GM21576 (cell line): ENCODE measurements around the gene CAMK1D.

ENCODE experiments used
- ATAC-seq: cut with Tn5 transposase; IDR thresholded peaks from one replicate; pipeline ENCODE4 v1.9.1; 2021; ENCODE audit warnings: mild to moderate bottlenecking, moderate library complexity; ENCODE audit not compliant: unreplicated experiment

Gene CAMK1D

DNA sequence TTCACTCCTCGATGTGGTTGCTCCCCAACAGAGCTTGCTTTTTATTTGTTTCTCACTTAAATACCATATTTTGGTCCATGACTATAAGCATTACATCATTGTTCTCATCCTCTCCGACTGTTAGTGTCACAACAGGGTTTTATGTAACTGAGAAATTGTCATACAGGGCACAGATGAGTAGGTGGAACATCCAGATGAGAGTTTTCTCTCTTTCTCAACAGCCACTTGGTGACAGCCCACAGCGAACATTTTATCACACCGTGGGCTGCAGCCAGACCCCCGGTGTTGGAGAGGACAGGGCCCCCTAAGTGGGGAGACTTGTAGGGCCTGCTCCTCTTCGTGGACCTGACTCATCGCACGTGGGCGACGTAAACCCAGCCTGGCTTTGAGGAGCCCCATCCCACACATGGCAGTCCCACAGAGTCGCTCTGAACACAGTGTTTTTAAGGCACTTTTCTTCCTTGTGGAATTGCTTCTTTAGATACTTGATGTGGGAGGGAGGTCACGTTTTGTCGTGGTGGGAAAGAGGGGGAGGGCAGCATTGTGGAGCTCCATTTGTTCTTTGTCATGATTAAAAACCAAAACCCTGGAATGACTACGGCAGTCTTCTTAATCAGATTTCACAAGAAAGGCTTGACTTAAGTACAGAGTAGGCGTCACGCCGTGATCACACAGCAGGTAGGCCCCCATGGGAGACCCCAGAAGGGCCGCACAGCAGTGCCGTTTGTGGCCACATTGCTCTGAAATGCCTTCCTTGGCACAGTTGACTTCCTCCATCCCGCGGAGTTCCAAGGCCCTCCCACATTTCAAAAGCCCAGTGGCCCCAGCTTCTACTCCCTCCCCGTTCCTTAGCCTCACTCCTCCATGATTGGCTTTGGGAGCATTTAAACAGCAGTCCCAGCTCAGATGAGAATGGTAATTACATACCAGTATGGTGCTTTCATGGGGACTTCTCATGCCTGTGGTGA is 431.6 kb downstream of the CAMK1D start:
- no peak for ATAC-seq

DNA sequence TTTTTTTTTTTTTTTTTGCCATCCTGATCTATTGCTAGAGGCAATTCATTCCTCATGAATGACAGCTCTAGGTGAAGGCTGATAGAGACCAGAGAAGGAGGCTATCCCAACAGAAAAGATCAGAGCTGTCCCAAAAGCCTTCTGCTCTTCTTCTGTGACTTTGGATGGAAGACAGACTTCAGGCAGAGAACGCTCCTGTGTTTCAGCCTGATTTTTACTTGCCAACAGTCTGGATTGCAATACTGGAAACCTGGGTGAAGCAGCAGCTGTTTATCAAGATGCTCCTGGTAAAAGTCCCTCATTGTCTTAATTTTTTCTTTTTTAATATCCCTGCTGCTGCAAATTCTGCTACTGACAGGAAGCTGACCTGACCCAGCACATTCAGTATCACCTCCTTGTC is 432.6 kb downstream of the CAMK1D start:
- no peak for ATAC-seq

DNA sequence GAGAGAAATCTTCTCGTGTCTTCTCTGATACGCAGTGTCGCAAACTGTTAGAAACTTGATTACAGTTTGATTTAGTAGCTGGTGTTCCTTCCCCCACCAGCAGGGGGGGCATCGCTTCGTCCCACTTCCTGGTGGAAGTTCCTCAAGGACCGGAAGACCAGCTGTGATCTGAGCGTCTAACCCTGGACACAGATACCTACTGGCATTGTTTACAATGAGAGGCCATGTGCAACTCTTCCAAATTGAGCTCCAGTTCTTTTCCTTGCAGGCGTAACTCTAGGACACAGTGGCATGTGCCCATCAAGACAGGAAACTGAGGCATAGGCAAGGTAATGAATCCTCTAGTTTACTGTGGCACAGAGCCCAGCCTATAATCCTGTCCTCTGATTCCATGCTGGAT is 433.2 kb downstream of the CAMK1D start:
- ATAC-seq: no peak

DNA sequence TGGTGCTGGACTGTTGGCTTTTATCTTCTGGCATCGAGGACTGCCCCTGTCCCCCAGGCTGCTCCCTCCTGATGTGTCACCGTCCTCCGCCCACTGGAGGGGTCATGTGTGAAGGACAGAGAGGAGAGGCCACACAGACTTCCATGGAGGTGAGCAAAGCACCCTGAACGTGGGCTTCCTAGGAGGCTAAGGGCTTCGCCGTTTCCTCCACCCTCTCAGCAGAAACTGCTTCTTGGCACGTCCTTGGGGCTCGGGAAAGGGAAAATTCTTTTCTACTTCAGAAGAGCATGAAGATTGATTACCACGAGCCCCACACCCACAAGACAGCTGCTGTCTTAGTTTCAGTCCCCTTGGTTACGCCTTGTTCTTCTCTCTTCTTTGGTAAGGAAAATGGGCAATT is 433.9 kb downstream of the CAMK1D start:
- no peak for ATAC-seq

DNA sequence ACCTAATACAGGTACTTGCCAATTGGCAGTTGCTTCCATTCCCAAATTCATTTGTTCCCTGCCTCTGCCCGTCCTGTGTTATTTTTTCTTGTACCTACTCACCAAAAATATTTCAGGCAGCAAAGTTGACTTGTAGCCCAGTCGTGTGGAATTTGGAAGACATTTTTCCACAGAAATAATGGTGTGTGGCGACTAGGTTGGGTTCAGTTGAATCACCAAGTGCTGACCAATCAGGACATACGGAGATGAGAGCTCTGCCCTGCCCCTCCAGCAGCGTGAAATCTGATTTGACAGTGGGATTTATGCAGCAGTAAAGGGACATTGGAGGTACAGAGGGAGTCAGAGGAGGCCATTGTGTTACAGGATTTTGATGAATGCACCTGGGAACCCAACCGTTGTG is 435.3 kb downstream of the CAMK1D start:
- ATAC-seq: no peak

DNA sequence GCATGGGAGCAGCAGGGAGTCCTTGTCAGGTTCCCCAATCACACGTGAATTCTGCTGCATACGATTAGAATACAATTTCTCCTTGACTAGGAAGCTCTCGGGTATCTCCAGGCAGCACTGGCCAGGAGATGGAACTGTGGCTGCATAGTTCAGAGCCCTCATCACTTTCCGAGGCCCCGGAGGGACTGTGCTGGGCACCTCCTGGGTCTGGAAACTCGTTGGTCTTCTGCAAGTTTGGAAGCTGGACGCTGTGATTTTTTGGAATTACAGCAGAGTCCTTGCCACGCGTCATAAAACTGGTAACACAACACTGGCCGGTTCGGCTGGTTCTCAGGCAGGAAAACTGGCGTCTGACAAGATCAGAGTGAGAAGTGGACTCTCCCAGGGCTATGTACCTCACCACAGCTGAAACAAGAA is 436.1 kb downstream of the CAMK1D start:
- ATAC-seq: no peak

DNA sequence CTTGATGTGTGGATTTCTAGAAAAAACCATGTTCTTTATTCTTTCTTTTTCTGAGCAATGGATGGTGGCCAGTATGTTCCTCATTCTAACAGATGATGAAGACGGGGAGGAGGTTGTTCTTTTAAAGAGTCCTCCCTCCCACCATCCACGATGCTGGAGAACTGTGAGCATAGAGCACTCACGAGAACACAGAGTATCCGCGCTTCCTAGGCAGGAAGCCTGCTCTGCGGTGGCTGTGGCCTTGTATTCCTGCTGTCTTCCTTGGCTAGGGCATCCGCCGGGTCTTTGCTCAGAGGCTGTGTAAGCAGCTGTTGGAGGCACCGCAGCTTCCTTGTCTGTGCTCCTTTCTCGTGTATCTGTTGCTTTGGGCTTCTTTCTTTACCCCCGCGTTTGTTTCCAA is 437.9 kb downstream of the CAMK1D start:
- no peak for ATAC-seq

DNA sequence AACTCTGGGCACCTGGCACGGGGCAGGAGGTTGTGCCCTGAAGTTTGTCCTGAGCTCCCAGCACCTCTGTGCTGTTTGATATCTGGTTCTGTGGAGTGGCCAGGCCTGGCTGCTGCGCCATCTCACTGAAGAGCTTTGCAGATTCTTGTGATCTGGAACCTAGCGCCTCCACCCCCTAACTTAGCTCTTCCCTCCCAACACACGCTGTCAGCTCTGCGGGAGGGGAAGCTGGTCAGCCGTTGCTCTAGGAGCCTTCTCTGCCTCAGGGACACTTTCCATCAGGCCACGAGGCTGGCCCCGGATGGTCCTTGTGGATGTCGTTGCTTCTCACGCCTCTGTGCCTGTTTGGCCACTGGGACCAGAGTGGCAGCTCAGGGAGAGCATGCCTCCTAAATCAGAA is 438.9 kb downstream of the CAMK1D start:
- no peak for ATAC-seq

DNA sequence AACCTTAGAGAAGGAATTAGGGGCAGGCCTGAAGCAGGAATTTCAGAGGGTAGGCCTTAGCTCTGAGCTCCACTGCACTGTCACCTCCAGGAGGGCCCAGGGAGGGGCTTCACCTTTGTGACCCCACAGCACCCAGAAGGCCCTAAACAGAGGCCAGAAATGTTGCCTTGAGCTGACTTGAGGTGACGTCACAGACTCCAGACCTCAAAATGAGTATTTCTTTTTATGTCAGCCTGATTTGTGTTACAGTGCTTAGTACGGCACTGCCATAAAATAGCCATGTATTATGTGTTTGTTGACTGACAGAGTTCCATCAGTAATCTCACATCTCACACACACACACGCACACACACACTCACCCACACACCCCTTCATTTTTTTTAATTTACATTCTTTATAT is 440.9 kb downstream of the CAMK1D start:
- ATAC-seq: no peak

DNA sequence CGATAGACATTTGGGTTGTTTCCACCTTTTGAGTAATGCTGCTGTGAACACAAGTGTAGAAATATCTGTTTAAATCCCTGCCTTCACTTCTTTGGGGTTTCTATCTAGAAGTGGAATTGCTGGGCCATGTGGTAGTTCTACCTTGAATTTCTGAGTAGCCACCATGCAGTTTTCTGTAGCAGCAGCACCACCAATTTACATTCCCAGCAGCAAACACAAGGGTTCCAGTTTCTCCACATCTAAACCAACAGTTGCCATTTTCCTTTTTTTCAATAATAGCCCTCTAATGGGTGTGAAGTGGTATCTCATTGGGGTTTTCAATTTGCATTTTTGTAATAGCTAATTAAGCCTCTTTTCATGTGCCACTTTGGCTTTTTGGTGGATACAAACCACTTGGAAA is 442.4 kb downstream of the CAMK1D start:
- no peak for ATAC-seq

DNA sequence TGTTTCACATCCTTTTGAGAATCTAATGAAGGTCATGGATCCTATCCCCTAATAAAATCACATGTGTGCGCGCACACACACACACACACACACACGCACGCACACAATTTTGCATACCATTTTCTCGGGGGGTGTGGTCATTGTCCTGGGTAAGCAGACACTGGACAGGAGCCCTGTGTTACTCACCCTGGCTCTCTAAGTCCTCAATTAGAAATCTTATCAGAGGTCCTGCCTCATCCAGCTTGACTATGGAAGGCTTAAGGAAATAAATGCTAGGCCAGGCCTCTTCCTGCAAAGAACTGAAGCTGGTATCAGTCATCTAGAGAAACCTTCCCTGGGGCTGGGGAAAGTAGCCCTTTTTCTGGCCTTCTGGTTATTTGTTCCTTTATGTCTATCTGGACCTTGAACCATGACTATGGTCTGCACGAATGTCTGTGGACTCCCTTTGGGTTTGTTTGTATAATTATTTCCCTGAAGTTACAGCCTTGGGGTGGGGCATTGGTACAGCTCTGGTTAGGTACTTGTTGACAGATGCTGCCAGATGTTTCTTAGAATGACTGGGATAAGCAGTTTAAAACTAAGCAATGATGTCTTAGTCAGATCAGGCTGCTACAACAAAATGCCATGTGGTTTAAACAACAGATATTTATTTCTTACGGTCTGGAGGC is 443.7 kb downstream of the CAMK1D start:
- no peak for ATAC-seq

DNA sequence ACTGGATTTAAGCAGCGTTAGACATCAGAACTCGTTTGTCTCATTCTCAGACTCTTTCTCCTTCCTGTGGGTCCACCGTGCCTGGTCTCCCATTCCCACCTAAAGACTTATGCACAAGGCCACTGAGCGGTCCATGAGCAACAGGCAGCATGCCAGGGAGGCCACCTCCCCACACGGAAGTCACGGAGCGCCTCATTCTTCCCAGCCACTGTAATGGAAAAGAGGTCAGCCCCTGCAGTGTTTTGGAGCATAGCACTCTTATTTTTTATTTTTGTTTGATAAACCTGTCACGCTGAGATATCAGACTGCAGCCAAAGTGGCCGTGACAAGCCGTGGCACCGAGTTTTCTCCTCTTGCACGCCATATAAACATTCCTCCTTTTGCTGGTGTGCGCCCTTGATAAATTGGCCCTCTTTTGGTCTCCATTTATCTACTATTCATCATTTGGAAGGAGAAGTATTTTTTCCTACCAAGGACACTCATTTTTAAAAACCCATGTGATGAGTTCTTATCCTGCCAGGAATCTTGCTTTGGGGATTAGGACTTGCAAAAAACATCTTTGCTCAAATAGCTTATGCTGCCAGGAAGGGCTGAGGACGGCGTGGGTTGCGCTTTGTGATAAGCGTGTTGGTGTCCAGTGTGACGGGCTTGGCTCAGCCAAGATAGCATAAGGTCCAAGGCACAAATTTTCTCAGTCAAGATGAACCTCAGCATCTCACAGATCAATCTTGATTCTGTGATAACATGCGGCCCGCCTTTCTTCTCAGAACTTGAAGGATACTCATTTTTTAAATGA is 446.2 kb downstream of the CAMK1D start:
- no peak for ATAC-seq

DNA sequence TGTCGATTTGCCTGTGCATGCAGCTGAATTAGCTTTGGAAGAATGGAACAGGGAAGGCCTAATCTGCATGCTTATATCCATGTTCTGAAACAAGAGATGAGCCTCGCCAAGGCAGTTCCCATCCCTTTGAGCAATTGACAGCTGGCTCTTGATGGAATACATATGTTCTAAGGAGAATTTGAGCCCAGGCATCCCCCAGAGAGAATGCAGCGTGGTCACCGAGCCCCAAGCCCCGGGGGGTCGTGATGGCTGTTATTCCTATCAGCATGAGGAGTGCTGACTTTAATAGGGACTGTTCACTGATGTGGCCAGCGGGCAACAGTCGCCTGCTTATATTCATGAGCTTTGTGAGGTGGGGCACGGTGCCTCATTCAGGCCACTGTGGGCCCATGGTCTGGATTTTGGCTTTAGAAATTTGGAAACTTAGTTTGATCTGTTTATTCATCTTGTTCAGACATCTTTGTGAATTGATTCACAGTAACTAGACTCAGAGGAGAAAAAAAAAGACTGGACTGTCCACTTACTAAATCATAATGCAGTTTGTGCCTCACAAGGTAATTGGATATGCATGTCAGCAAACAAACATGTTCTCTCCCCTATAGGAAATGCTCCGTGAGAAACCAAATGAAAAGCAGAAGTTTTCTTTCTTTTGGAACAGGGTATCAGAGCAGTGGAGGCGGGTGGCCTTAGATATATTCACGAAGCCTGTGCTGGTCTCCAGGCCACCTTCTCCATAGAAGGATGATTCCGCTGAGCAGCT is 447.2 kb downstream of the CAMK1D start:
- no peak for ATAC-seq

DNA sequence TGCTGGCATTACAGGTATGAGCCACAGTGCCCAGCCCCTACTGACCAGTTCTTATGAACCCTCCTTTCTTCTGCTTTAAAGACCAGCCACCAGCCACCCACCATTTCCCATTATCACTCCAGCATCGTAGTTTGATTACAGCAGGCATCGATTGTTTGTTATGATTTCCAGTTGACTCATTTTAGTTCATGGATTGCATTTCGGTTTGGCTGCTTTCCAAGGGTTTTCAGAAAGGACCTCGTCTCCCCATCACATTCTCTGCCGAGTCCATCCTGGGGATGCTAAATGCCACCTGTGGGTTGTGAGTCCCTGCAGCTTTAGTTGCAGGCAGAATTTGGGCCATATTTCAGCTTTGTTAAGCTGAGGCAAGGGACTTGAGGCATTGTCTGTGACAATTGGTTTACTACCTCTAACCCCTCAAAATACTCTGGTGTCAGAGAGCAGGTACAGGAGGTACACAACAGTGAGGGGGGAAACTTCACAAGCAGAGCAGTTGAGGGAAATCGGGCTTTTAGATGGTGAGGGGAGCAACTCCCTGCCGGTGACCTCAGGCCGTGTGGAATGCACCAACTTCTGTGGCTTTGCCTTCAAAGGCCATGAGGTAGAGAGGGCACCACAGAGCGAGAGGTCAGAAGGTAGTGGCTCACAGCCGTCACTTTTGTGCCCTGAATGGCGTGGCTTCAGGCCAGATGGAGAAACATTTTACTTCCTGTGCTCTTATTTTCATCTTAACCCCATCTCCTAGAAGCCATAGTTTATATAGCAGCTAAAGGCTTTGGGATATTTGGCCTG is 448.3 kb downstream of the CAMK1D start:
- no peak for ATAC-seq

DNA sequence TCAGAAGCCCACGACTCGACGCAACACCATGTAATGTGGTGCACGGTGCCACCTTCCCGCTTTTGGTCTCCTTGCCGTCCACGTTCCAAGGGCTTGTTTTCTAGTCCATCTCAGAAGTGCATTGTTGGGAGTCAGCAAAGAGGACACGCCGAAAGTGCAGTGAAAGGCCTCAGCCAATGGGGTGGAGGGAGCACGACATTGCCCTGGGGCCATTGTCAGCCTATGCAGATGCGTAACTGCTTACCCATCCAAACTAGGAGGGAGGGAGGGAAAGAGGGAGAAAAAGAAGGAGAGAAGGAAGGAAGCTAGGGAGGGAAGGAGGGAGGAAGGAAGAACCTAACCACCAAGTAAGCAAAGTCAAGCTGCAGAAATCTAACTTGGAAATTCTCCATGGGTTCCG is 449.8 kb downstream of the CAMK1D start:
- no peak for ATAC-seq

DNA sequence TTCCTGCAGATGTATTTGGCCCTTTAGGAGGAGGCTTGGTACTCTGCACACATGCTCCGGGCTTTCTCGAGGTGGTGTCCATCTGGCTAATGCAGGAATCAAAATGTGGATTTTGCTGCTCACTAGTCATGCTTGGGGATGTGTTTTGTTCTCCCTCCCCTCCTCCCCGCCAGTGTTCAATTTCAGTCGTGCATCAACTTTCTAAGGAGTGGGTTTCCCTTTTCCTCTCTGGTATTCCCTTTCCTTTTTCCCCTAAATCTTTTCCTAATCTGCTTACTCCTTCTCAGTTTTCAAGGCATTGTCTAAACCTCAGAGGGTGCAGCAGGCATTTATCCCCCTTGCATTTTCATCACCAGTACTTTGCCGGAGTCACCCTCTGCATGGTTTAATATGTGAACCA is 450.4 kb downstream of the CAMK1D start:
- ATAC-seq: no peak

DNA sequence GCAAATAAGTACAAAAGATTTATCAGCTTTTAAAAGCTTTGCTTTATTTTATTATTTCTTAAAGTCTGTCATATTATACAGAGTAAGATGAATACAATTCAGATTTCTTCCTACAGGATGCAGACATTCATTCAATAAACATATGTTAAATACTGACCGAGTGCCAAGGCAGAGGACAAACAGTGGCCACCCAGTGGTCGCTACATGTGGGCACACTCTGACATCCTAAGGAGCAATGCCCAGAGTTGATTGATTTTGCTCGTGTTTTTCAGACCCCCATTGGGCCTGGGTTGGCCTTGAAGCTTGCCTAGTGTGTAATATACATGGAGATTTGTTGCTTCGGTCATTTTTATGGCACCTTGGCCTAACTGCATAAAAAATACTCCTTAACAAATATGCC is 451.0 kb downstream of the CAMK1D start:
- ATAC-seq: no peak

DNA sequence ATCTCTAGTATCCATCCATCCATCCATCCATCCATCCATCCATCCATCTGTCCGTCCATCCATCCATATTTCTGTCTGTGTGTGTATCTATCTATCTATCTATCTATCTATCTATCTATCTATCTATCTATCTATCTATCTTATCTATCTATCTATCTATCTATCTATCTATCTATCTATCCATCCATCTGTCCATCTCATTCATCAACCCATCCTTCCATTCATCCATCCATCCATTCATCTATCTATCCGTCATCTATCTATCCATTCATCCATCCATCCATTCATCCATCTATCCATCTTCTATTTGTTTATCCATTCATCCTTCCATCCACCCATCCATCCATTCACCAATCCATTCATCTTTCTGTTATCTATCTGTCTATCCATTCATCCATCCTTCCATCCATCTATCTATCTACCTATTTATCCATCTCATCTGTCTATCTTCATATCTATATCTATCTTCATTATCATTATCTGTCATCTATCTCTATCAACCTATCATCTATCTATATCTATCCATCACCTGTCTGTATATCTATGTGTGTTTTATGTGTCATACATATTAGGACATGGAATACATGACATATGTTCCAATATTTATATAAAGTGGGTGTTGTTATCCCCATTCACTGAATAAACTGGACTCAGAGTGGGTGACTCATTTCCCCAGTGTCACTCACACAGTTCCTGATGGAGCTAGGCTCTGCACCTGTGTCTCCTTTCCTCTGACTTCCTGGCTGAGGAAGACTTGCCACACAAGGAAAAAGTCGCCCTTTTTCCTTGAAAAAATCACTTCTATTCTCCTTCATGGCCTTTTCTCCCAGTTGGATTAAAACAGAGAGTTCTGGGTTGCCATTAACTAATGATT is 452.1 kb downstream of the CAMK1D start:
- no peak for ATAC-seq

DNA sequence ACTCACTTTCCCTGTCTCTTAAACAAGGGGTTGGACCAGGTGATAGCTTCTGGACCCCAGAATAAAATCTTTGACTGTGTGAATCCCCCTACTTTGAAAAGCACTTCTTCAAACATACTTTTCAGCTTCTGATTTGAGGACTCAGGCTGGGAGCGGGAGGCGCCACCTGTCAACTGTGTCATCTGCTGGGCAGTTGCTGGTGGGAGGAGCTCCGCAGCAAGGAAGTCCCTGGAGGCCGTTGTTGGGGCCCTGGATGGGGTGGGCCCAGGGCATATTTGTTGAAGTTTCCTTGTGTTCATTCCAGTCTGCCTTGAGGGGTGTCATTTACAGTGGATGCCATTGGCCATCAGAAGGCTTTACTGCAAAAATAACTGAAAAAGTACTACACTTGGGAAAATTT is 454.4 kb downstream of the CAMK1D start:
- no peak for ATAC-seq
